ENCODE data around the gene POP5. TPM values are rescaled to one million over a fixed set of nuclear protein-coding genes. Genes with fewer than 3 reads are reported as not detected.

POP5 gene
- polyA plus RNA-seq, 3 donors, result 57.2 to 78.7 (median 61.2) TPM

GRCh38 chr12:120597861-120598260, 16.7 kb upstream of the POP5 start:
- Mint-ChIP-seq H3K27me3 (ENCODE audit: low read depth in 3 of 3) (peaks cover 0 to 3% (median 2%) of the 10 kb centered on the region in 3 donors), H3K4me1 (peaks cover 33% of the 10 kb centered on the region), H3K27ac (no peak overlapping the region), H3K36me3 (no peaks in the 10 kb centered on the region), H3K9me3 (no peaks in the 10 kb centered on the region), H3K4me3 (no peak overlapping the region)
- H3K27ac ChIP-seq (ENCODE audit: low read depth in 1 of 2, low read length in 2 of 2), result no peak overlapping the region
- H3K79me2 ChIP-seq (ENCODE audit: insufficient read depth, low read length), result no peaks in the 10 kb centered on the region
- intact Hi-C loops (cut with micrococcal nuclease), result loop anchor here in 1 of 2 donors (1.0 kb wide), 1 partner anchor 14 kb away; no protein-coding TSS in a partner anchor
- no peak overlapping the region for H2AFZ ChIP-seq (ENCODE audit: insufficient read depth, low read depth, low read length, poor library complexity, severe bottlenecking)
- no peak overlapping the region for H3K4me3 ChIP-seq (replicated peaks in 1 of 3; ENCODE audit: low read depth in 2 of 3, low read length in 3 of 3)
- H3K36me3 ChIP-seq (replicated peaks in 1 of 2; ENCODE audit: control insufficient read depth in 1 of 2, insufficient read depth in 2 of 2, low read length in 2 of 2), result no peaks in the 10 kb centered on the region
- 100% methylated on average over 1 of the region's 3 CpGs for WGBS (ENCODE audit: insufficient coverage)
- H3K4me1 ChIP-seq (ENCODE audit: control insufficient read depth in 1 of 2, insufficient read depth in 2 of 2, low read length in 2 of 2), result peaks cover 37 to 39% of the 10 kb centered on the region in 2 donors
- no peaks in the 10 kb centered on the region for H3K27me3 ChIP-seq (ENCODE audit: control insufficient read depth in 2 of 2, insufficient read depth in 2 of 2, low read length in 2 of 2)
- no peaks in the 10 kb centered on the region for H3K9me3 ChIP-seq (replicated peaks in 1 of 2; ENCODE audit: control insufficient read depth in 1 of 2, insufficient read depth in 1 of 2, low read length in 2 of 2)
- TF ChIP-seq CTCF (IDR thresholded peaks at IDR 0.05), result no peak
- no peaks in the 10 kb centered on the region for H4K20me1 ChIP-seq (ENCODE audit: insufficient read depth, low read length)
- H3K9ac ChIP-seq (ENCODE audit: insufficient read depth, low read length, poor library complexity, severe bottlenecking), result no peak overlapping the region
- DNase-seq, result no peak
- H3K4me2 ChIP-seq (replicated peaks; ENCODE audit: extremely low read depth, low read length, poor library complexity, severe bottlenecking), result no peak overlapping the region

- no peaks in the 10 kb centered on the region for H3K36me3 Mint-ChIP-seq
Observed at GRCh38 chr12:120596901-120597300, 15.7 kb upstream of the POP5 start.

More at GRCh38 chr12:120596901-120597300, 15.7 kb upstream of the POP5 start:
- H3K79me2 ChIP-seq (ENCODE audit: insufficient read depth, low read length), result no peaks in the 10 kb centered on the region
- no peaks in the 10 kb centered on the region for H3K9me3 ChIP-seq (replicated peaks in 1 of 2; ENCODE audit: control insufficient read depth in 1 of 2, insufficient read depth in 1 of 2, low read length in 2 of 2)
- H3K9ac ChIP-seq (ENCODE audit: insufficient read depth, low read length, poor library complexity, severe bottlenecking), result no peak overlapping the region
- no peak overlapping the region for H3K4me3 Mint-ChIP-seq
- H3K4me1 ChIP-seq (ENCODE audit: control insufficient read depth in 1 of 2, insufficient read depth in 2 of 2, low read length in 2 of 2), result peaks cover 32 to 35% of the 10 kb centered on the region in 2 donors
- no peak overlapping the region for H3K4me3 ChIP-seq (replicated peaks in 1 of 3; ENCODE audit: low read depth in 2 of 3, low read length in 3 of 3)
- WGBS (ENCODE audit: insufficient coverage), result no CpG with 5 or more reads among the region's 3 CpGs
- H3K27me3 Mint-ChIP-seq (ENCODE audit: low read depth in 3 of 3), result peaks cover 0 to 3% (median 2%) of the 10 kb centered on the region in 3 donors
- no peaks in the 10 kb centered on the region for H3K36me3 ChIP-seq (replicated peaks in 1 of 2; ENCODE audit: control insufficient read depth in 1 of 2, insufficient read depth in 2 of 2, low read length in 2 of 2)
- H4K20me1 ChIP-seq (ENCODE audit: insufficient read depth, low read length), result no peaks in the 10 kb centered on the region
- no peaks in the 10 kb centered on the region for H3K27me3 ChIP-seq (ENCODE audit: control insufficient read depth in 2 of 2, insufficient read depth in 2 of 2, low read length in 2 of 2)
- DNase-seq, result no peak
- H3K4me1 Mint-ChIP-seq, result peaks cover 30% of the 10 kb centered on the region
- no peak overlapping the region for H3K4me2 ChIP-seq (replicated peaks; ENCODE audit: extremely low read depth, low read length, poor library complexity, severe bottlenecking)
- no peak overlapping the region for H3K27ac Mint-ChIP-seq
- H2AFZ ChIP-seq (ENCODE audit: insufficient read depth, low read depth, low read length, poor library complexity, severe bottlenecking), result no peak overlapping the region
- no peaks in the 10 kb centered on the region for H3K9me3 Mint-ChIP-seq
- intact Hi-C loops (cut with micrococcal nuclease), result no loop called here
- TF ChIP-seq CTCF (IDR thresholded peaks at IDR 0.05), result no peak
- H3K27ac ChIP-seq (ENCODE audit: low read depth in 1 of 2, low read length in 2 of 2), result no peak overlapping the region

All from CD14-positive monocyte (primary cell).